GM18499 (cell line): Measurements from ENCODE around the gene MALRD1.

Source experiments
- ATAC-seq: cut with Tn5 transposase; IDR thresholded peaks from one replicate; pipeline ENCODE4 v1.9.1; 2021; ENCODE audit warnings: moderate number of reproducible peaks; ENCODE audit not compliant: insufficient read depth, unreplicated experiment

Gene MALRD1

DNA sequence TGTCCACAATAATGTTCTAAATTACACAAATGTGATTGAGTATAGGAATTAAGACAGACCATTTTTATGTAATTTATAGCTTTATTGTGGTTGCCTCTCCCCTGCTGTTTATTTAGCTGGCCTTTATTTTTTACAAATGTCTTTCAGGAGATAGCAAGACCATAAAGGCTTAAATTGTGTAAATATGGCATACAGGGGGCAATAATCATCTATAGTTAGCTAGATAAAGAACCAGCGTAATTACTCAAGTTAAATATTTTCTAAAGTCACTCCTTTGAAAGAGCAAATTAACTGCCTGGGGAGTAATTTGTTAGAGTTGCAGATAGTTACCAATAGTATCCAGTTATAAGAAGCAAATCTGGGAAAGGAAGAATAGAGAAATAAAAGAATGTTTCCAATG is at the start of gene MALRD1:
Gene MALRD1 (plus strand): TSS at position 313 of the 400 bp plus-strand sequence. CDS start 138 bp downstream, outside the sequence.
- no peak for ATAC-seq

DNA sequence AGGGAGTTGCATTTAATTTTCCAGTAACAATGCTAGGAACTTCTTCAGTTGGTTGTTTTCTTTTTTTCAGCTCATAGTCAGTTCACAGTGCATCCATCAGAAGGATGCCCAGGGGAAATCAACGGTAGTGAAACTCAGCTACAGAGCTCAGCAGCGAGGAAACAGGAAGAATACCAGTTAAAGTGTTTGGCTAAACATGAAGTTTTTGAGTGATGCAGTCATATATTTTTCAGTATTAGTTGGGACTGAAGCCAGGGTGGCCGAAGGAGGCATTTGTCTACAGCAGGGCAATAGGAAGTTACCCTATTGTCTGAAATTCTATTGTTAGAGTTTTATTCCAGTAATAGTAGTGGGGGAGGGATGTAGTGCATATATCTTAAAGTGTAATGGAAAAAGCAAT is 45.3 kb upstream of the MALRD1 start:
- ATAC-seq: no peak

GRCh38 chr10:19012111-19012510 is 36.5 kb upstream of the MALRD1 start:
- no peak for ATAC-seq

DNA sequence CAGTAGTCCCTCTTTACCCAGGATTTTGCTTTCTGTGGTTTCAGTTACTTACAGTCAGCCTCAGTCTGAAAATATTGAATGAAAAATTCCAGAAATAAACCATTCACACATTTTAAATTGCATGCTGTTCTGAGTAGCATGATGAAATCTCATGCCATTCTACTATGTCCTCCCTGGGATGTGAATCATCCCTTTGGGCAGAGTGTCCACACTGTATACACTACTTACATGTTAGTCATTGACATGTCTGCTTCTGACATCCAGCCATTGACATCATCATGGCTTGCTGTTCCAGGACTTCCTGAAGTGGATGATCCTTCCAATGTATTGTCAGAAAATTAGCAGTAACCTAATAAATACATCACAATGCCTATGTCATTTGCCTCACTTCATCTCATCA is 34.6 kb upstream of the MALRD1 start:
- no peak for ATAC-seq

GRCh38 chr10:19014498-19014897 is 34.1 kb upstream of the MALRD1 start:
- no peak for ATAC-seq

- ATAC-seq: no peak
These were observed 31.3 kb upstream of the MALRD1 start for GRCh38 chr10:19017116-19017890.

- ATAC-seq: no peak
These were observed 27.4 kb upstream of the MALRD1 start for GRCh38 chr10:19021162-19021561.

DNA sequence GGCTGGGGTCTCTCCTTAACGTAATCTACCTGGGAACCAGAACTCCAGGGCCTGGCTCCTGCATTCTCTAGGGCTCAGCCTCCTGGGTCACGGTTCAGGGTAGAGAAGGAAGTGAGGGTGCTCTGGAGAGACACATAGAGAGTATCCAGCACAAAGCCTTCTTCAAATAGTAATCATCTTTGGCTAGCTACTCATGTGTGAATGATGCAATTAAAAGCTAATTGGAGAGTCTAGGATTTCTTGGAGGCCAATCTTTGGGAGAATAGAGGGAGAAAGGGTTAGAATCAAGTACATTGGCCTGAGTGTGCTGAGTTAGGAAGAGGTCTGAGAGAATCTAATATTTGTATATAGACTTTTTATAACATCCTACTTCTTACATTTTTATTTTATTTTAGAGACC is 24.0 kb upstream of the MALRD1 start:
- ATAC-seq: no peak

DNA sequence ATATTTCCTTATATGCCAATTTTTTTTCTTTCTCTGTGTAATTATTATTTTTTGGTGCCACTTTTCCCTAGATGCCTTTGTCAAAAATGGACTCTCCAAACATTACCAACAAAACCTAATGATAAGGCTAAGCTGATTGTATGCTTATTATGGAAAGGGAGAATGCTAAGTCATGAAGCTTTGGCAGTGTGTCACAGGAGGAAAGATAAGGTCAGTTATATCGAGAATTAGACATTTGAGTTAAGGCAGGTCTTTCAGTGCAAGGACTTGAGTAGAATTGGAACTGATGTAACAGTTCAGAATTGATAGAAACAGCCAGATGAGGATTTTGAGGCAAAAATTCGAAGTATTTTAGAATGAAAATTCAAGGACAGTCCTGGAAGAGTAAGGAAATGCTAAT is 16.8 kb upstream of the MALRD1 start:
- no peak for ATAC-seq

DNA sequence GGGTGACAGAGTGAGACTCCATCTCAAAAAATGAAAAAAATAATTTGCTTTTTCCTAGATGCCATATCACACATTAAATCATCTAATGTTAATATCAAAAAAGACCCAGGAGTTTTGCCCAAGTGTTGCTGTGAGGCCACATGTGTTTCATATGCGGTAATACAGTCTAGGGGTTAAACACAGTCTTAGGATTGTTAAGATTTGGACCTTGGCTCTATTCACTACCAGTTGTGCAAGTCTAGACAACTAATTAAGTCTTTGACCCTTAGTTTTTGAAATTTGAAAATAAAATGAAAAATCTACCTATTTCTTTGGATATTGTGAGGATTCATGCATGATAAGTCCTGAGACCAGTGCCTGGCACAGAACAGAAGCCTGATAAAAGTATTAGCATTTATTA is 14.9 kb upstream of the MALRD1 start:
- no peak for ATAC-seq

DNA sequence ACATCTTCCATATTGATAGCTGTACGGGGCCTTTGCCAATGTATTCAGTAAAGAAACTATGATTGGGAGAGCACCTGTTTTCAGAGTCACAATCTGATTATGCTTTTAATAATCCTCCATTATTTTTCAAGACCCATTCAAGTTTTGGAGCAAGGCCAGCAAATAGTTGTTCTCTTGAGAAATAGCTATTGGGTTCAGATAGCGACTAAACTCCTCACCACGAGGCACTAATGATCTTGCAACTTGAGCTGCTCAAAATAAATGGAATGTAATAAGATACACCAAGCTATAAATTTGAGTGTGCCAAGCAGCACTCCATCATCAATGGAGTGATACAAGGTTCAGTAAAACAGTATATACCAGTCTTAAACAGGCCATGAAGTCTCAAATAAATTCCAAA is 7.4 kb upstream of the MALRD1 start:
- no peak for ATAC-seq

GRCh38 chr10:19043431-19043830 is 5.2 kb upstream of the MALRD1 start:
- ATAC-seq: no peak

GRCh38 chr10:19046679-19047078 is 1.9 kb upstream of the MALRD1 start:
- no peak for ATAC-seq

- ATAC-seq: no peak
These were observed 290 bp downstream of the MALRD1 start for GRCh38 chr10:19048891-19049290.

GRCh38 chr10:19049567-19049966 is 966 bp downstream of the MALRD1 start:
- no peak for ATAC-seq

DNA sequence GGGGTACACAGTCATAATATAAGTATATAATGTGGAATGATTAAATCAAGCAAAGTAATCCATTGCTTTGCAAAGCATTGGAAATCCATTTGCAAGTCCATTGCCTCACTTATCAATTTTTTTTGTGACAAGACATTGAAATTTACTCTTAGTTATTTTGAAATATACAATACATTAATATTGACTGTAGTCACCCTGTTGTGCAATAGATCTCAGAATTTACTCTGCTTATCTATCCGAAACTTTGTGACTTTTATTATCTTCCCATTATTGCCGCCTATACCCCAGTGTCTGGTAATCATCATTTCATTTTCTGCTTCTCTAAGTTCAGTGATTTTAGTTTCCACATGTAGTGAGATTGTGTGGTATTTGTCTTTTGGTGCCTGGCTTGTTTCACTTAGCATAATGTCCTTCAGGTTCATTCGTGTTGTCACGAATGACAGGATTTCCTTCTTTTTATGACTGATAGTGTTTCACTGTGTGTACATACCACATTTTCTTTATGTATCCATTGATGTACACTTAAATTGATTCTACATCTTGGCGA is 5.8 kb downstream of the MALRD1 start:
- no peak for ATAC-seq

DNA sequence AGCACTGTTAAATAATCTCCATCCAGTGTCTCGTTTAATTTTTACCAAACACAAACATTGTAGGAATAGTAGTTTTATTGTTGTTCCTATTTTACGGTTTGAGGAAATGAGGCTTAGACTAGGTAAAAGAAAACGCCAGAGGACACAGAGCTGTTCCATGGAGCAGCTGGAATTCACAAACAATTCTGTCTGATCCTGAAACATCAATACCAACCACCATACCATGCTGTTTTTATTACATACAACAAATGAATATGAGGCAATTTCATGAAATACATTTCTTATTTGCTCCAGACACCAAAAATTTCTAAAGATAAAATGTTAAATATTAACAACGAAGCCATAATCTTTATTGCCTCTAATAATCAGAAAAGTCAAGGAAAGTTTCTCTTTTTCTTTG is 9.4 kb downstream of the MALRD1 start:
- ATAC-seq: no peak

DNA sequence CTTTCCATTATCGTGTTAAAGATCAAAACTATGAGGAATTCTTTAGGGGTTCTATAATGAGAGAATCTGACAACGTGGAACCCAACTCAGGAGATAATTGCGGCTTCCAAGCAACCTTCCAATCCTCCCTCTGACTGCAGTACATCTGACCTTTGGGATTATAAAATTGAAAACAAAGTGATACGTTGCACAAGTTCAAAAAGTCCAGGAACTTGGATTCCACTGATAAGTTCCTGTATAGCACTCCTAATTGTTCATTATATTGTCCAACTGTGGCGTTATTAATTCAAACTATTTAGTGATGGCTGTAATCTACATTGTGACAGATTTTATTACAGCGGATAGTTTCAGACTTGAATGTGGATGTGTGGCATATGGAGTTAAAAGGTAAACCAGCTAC is 15.4 kb downstream of the MALRD1 start:
- ATAC-seq: no peak

GRCh38 chr10:19071946-19072345 is 23.3 kb downstream of the MALRD1 start:
- ATAC-seq: no peak

DNA sequence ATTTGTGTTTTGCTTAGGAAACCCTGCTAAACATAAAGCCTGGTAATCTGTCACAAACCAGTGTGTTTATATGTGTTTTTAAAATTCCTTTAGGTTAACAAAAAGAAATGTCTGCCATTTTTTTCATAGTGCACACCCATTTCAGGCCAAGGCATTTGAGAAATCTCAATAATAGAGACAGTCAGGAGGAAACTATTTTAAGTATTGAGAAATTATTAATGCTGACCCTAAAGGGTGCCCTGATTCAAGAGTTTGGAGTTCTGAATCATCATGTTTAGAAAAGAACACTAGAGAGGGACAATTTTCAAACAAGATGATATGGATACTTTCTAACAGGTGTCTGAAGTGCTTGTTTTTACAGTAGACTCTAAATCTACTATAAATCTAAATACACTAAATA is 28.7 kb downstream of the MALRD1 start:
- no peak for ATAC-seq

GRCh38 chr10:19096501-19097073 is 48.0 kb downstream of the MALRD1 start:
- ATAC-seq: no peak

DNA sequence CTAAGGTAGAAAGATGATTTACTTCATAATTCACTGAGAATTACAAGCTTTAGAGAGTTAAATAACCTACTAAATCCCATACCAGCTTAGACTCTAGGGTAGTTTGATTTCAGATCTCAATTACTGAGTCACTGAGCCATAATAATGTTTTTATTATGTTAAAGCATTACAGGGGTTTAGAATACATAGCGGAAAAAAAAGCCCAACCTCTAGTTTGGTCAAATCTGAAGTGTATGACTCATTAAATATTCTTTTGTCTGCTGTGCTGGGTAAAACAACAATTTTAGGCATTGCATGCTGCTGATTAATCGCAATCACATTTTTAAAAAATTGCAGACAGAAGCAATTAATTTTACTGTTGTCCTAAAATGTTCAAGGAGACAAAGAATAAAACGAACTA is 48.5 kb downstream of the MALRD1 start:
- ATAC-seq: no peak
